Karpas-422 (cell line): Measurements from ENCODE around the gene MAMDC2. TPM values are rescaled to one million over a fixed set of nuclear protein-coding genes. Genes with fewer than 3 reads are reported as not detected.
A peak's percentile ranks its signal among the peaks of the same experiment; 100 is the strongest.

Source experiments
- DNase-seq: peaks from one replicate; pipeline ENCODE4 v3.0.0-alpha.2; 2015
- H2AFZ ChIP-seq: fragments of 200-600 bp; sonication (generic); 2 replicates; pipeline ENCODE4 v1.6.1; 2014; ENCODE audit warnings: antibody characterized with exemption, low read length, mixed read lengths
- H3K27ac ChIP-seq: fragments of 200-600 bp; sonication (generic); 2 replicates; pipeline ENCODE4 v1.5.1; 2014; ENCODE audit warnings: mild to moderate bottlenecking, low read length, moderate library complexity
- H3K27me3 ChIP-seq: fragments of 200-600 bp; sonication (generic); 2 replicates; pipeline ENCODE4 v1.6.1; 2014; ENCODE audit warnings: low read length, mixed read lengths
- H3K36me3 ChIP-seq: fragments of 200-600 bp; sonication (generic); 2 replicates; pipeline ENCODE4 v1.6.1; 2014; ENCODE audit warnings: low read length, mixed read lengths; ENCODE audit not compliant: insufficient read depth
- H3K4me1 ChIP-seq: fragments of 200-600 bp; sonication (generic); 2 replicates; pipeline ENCODE4 v1.6.1; 2014; ENCODE audit warnings: mild to moderate bottlenecking, low read length, mixed read lengths
- H3K4me2 ChIP-seq: fragments of 200-600 bp; sonication (generic); 2 replicates; pipeline ENCODE4 v1.6.1; 2014; ENCODE audit warnings: low read length, low read depth, mild to moderate bottlenecking; ENCODE audit not compliant: poor library complexity, severe bottlenecking
- H3K4me3 ChIP-seq: fragments of 200-600 bp; sonication (generic); 2 replicates; pipeline ENCODE4 v1.5.1; 2014; ENCODE audit warnings: mild to moderate bottlenecking, antibody characterized with exemption, low read length, mixed read lengths
- H3K79me2 ChIP-seq: fragments of 200-600 bp; sonication (generic); 2 replicates; pipeline ENCODE4 v1.6.1; 2014; ENCODE audit warnings: mild to moderate bottlenecking, low read length, mixed read lengths
- H3K9ac ChIP-seq: fragments of 200-600 bp; sonication (generic); 2 replicates; pipeline ENCODE4 v1.6.0; 2014; ENCODE audit warnings: low read length
- H3K9me2 ChIP-seq: fragments of 200-600 bp; sonication (generic), shearing (Covaris generic); replicated peaks from 2 replicates; pipeline ENCODE4 v1.6.0; 2014; ENCODE audit warnings: mild to moderate bottlenecking, low read length, moderate library complexity; ENCODE audit not compliant: insufficient read depth
- H3K9me3 ChIP-seq: fragments of 300-700, 200-600 bp; sonication (generic); 2 replicates; pipeline ENCODE4 v1.6.1; 2014; ENCODE audit warnings: low read length, mixed read lengths
- H4K20me1 ChIP-seq: fragments of 200-600 bp; sonication (generic); 2 replicates; pipeline ENCODE4 v1.6.1; 2014; ENCODE audit warnings: mild to moderate bottlenecking, antibody characterized with exemption, low read length, low read depth; ENCODE audit not compliant: insufficient read depth
- small RNA-seq: library from RNA; depleted of rRNA; stranded (forward); fragments of <200 nt; gene quantifications from one replicate; pipeline ENCODE3, GENCODE V24; 2014
- total RNA-seq: library from RNA; depleted of rRNA; stranded (reverse); fragments of >200 nt; shearing (Covaris generic); gene quantifications from 2 replicates; pipeline ENCODE4 v1.2.3, GENCODE V29; 2014; ENCODE audit warnings: low replicate concordance; rRNA removed

MAMDC2 gene
- total RNA-seq, 1 experiment from 2014 or later = not detected

DNA sequence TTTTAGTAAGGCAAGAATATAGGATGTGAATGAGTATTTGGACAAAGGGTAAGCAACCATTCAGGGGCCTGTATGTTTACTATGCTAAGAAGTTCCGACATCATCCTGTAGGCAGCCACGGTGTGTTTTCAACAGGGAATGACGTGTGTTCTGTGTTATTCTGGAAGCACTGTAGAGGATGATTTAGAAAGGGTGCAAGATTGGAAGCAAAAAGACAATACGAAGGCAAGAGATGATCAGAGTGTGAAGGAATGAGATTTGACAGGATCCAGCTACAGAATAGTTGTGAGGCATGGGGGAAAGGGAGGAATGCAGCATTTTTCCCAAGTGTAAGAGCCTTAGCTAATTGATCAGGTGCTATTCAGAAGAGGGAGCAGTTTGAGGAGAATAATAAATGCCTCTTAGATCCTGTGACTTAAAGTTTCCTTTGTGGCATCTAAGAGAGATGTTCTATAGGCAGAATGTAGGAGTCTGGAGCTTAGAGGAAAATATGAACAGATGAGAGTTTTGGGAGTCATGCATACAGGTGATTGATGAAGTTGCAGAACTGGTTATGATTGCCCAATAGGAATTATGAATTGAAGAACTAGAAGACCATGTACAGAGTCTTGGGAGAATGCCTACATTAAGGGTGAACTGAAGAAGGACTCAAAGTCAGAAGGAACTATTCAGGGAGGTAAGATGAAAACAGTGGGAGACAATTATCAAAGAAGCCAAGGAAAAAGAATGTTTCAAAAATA lies 217.7 kb downstream of the MAMDC2 start:
- peak overlapping the region; percentile 84 for H3K4me2 ChIP-seq
- peaks cover 72% of the 10 kb centered on the region for H3K79me2 ChIP-seq

DNA sequence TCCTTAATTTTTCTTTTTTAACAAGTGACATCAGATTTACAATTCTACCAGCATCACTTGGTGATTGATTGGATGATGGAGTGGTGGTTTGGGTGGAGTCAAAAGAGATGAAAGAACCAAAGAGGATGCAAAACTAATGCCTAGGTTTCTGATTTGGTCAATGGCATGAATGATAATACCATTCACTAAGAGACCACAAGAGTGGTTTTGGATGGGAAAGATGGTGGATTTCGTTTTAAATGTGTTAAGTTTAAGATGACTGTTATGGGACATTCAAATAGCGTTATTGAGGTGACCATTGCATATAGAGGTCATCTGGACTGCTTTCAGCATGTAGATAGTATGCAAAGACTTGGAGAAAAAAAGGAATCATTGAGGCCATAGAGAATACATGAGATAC lies 218.7 kb downstream of the MAMDC2 start:
- Histone ChIP-seq H3K9ac (no peak overlapping the region), H3K4me1 (peaks cover 39% of the 10 kb centered on the region), H3K27me3 (no peaks in the 10 kb centered on the region), H3K36me3 (peaks cover 56% of the 10 kb centered on the region), H3K79me2 (peaks cover 82% of the 10 kb centered on the region), H2AFZ (no peak overlapping the region), H3K4me2 (no peak overlapping the region), H3K9me3 (no peaks in the 10 kb centered on the region), H3K4me3 (no peak overlapping the region), H3K9me2 (no peaks in the 10 kb centered on the region), H4K20me1 (peaks cover 25% of the 10 kb centered on the region), H3K27ac (no peak overlapping the region)
- peak; percentile 36 for DNase-seq

More for the DNA sequence above, 217.7 kb downstream of the MAMDC2 start:
- no peak overlapping the region for H3K9ac ChIP-seq
- no peak overlapping the region for H2AFZ ChIP-seq
- peaks cover 42% of the 10 kb centered on the region for H3K4me1 ChIP-seq
- H3K9me3 ChIP-seq = no peaks in the 10 kb centered on the region
- peak overlapping the region; percentile 94; the same call in 1 of the 2 replicates for H3K4me3 ChIP-seq
- H3K9me2 ChIP-seq = no peaks in the 10 kb centered on the region
- peak; percentile 37 for DNase-seq
- no peaks in the 10 kb centered on the region for H3K27me3 ChIP-seq
- H4K20me1 ChIP-seq = peaks cover 25% of the 10 kb centered on the region
- H3K27ac ChIP-seq = no peak overlapping the region
- H3K36me3 ChIP-seq = peaks cover 53% of the 10 kb centered on the region

DNA sequence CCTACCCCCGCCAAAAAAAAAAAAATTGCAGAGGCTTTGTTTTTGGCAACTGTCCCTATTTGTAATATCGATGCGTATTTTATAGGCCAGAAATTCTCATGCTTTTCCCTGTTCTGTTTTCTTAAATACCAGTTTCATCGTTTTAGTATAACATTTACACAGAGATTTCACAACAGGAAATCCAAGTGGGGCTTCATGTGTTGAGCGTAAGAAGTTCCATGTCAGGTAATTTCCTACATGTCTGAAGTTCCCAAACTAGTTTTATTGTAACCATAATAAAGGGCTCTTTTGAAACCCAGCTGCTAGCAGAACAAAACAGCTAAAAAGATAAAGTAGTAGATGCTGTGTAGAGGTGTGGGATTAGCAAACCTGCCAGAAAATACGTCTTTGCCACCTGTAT lies 219.3 kb downstream of the MAMDC2 start:
- Histone ChIP-seq H3K4me1 (peaks cover 33% of the 10 kb centered on the region), H3K27me3 (no peaks in the 10 kb centered on the region), H4K20me1 (peaks cover 25% of the 10 kb centered on the region), H3K27ac (no peak overlapping the region), H2AFZ (no peak overlapping the region), H3K36me3 (peaks cover 60% of the 10 kb centered on the region), H3K4me3 (no peak overlapping the region), H3K79me2 (peaks cover 87% of the 10 kb centered on the region), H3K9ac (no peak overlapping the region), H3K4me2 (no peak overlapping the region), H3K9me2 (no peaks in the 10 kb centered on the region), H3K9me3 (no peaks in the 10 kb centered on the region)
- DNase-seq = peak; percentile 32

DNA sequence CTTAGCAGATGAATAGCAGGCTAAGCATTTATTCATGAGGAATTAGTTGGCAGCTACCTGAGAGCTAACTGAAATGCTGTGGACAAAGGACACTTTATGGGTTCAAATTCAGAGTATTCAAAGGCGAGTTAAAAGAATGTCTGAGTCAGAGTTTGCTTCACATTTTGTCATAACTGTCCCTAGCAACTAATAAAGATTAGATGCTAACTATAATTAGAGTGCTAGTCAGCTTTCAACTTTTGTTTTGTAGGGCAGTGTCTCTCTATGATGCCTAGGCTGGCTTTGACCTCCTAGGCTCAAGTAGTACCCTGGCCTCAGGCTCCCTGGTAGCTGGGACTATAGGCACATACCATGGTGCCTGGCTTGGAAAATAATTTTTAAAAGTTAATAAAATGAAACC lies 219.8 kb downstream of the MAMDC2 start:
- H3K36me3 ChIP-seq = peaks cover 64% of the 10 kb centered on the region
- no peak overlapping the region for H3K27ac ChIP-seq
- no peaks in the 10 kb centered on the region for H3K9me2 ChIP-seq
- no peaks in the 10 kb centered on the region for H3K9me3 ChIP-seq
- H3K9ac ChIP-seq = no peak overlapping the region
- peaks cover 88% of the 10 kb centered on the region for H3K79me2 ChIP-seq
- H3K4me2 ChIP-seq = no peak overlapping the region
- no peak overlapping the region for H3K4me3 ChIP-seq
- H3K4me1 ChIP-seq = peaks cover 28% of the 10 kb centered on the region
- H4K20me1 ChIP-seq = peaks cover 25% of the 10 kb centered on the region
- no peak overlapping the region for H2AFZ ChIP-seq
- H3K27me3 ChIP-seq = no peaks in the 10 kb centered on the region
- DNase-seq = no peak

Small RNAs within 50 kb of the gene (small RNA-seq; reads per million reads assigned to genes)
- 3.8 reads per million, percentile 72 among the genes with 10 or more reads in this experiment for gene RNU2-5P

Other genes with a start within 250 kb of the MAMDC2 start
- not detected in 2 replicates for gene CFAP95, start 223.0 kb upstream of the MAMDC2 start, total RNA-seq
- 18.8 and 42.8 TPM in 2 replicates for gene SMC5, start 215.1 kb downstream of the MAMDC2 start, total RNA-seq